ENCODE measurements around the gene FOXO6. TPM values are rescaled to one million over a fixed set of nuclear protein-coding genes. Genes with fewer than 3 reads are reported as not detected.

Gene FOXO6
- total and polyA plus RNA-seq, 8 donors, result 0.63 to 2.8 (median 1.9) TPM

- Histone ChIP-seq H3K27ac (no peak overlapping the region), H3K4me1 (peaks cover under 1 to 9% of the 10 kb centered on the region in 2 donors), H3K9me3 (no peaks in the 10 kb centered on the region), H3K27me3 (no peaks in the 10 kb centered on the region), H3K36me3 (no peaks in the 10 kb centered on the region), H3K4me3 (no peak overlapping the region)
- TF ChIP-seq, protein P1, sequence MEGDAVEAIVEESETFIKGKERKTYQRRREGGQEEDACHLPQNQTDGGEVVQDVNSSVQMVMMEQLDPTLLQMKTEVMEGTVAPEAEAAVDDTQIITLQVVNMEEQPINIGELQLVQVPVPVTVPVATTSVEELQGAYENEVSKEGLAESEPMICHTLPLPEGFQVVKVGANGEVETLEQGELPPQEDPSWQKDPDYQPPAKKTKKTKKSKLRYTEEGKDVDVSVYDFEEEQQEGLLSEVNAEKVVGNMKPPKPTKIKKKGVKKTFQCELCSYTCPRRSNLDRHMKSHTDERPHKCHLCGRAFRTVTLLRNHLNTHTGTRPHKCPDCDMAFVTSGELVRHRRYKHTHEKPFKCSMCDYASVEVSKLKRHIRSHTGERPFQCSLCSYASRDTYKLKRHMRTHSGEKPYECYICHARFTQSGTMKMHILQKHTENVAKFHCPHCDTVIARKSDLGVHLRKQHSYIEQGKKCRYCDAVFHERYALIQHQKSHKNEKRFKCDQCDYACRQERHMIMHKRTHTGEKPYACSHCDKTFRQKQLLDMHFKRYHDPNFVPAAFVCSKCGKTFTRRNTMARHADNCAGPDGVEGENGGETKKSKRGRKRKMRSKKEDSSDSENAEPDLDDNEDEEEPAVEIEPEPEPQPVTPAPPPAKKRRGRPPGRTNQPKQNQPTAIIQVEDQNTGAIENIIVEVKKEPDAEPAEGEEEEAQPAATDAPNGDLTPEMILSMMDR (IDR thresholded peaks at IDR 0.05), result no peak
- ATAC-seq (no peak), DNase-seq (no peak)
- intact Hi-C loops (cut with DNase I), result no loop called here
Observed at GRCh38 chr1:41422306-41422705, 61.1 kb downstream of the FOXO6 start.

DNA sequence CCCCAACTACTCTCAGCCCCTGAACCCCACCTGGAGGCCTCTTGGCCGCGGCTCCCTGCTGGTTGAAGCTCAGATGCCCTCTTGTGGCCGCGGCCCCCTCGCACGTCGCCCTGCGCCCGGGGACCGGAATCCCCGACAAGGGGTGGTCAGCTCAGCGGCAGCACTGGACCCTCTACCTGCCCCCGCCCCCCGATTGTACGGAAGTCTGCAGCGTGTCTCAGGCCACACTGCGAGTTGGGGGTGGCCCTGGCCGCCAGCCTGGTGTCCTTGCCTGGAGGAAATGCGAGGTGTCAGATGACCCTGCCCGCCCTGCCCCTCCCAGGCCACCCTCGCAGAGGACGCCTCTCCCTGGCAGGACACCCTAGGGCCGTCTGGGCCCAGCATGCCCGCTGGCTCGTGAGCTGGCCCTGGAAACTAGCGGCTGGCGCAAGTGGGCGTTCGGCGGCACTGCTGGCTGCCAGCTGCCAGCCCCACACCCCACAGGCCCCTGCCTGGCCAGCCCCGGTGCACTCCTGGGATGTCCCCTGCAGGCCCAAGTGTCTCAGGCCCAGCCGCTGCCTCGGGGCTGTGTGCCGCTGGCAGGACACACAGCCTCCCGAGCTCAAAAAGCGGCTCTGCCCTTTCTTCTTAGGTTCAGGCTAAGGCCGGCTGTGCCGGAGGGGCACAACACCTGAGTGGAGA is 62.4 kb downstream of the FOXO6 start:
- peaks cover 5 to 10% of the 10 kb centered on the region in 2 donors for H3K4me1 ChIP-seq
- intact Hi-C loops (cut with DNase I), result no loop called here
- H3K4me3 ChIP-seq, result no peak overlapping the region
- DNase-seq (no peak), ATAC-seq (peak; percentile 51)
- H3K27me3 ChIP-seq, result no peaks in the 10 kb centered on the region
- no peaks in the 10 kb centered on the region for H3K9me3 ChIP-seq
- H3K27ac ChIP-seq, result no peak overlapping the region
- TF ChIP-seq, protein P1 (IDR thresholded peaks at IDR 0.05), result no peak
- H3K36me3 ChIP-seq, result no peaks in the 10 kb centered on the region

DNA sequence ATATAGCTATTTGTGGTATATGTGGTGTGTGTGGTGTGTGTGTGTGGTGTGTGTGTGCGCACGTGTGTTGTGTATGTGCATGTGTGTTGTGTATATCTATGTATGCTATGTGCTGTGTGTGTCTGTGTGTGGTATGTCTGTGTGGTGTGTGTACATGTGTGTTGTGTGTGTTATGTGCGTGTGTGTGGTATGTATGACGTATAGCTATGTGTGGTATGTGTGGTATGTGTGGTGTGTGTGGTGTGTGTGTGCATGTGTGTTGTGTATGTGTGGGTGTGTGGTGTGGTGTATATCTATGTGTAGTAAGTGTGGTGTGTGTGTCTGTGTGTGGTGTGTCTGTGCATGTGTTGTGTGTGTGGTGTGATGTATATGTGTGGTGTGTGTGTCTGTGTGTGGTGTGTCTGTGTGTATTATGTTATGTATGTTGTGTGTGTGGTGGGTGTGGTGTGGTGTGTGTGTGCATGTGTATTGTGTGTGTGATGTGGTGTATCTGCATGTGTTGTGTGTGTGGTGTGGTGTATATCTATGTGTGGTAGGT is 63.4 kb downstream of the FOXO6 start:
- no peak for ATAC-seq
- TF ChIP-seq, protein P1 (IDR thresholded peaks at IDR 0.05), result no peak
- no peaks in the 10 kb centered on the region for H3K9me3 ChIP-seq
- intact Hi-C loops (cut with DNase I), result no loop called here
- no peak for DNase-seq
- H3K27ac ChIP-seq, result no peak overlapping the region
- H3K4me3 ChIP-seq, result no peak overlapping the region
- H3K36me3 ChIP-seq, result no peaks in the 10 kb centered on the region
- peaks cover 0 to 14% of the 10 kb centered on the region in 2 donors for H3K4me1 ChIP-seq
- H3K27me3 ChIP-seq, result no peaks in the 10 kb centered on the region

GRCh38 chr1:41425369-41425768 is 64.1 kb downstream of the FOXO6 start:
- no peak overlapping the region for H3K27ac ChIP-seq
- TF ChIP-seq, protein P1 (IDR thresholded peaks at IDR 0.05), result no peak
- DNase-seq (no peak), ATAC-seq (no peak)
- H3K4me3 ChIP-seq, result no peak overlapping the region
- H3K27me3 ChIP-seq, result no peaks in the 10 kb centered on the region
- no peaks in the 10 kb centered on the region for H3K36me3 ChIP-seq
- intact Hi-C loops (cut with DNase I), result no loop called here
- no peaks in the 10 kb centered on the region for H3K9me3 ChIP-seq
- H3K4me1 ChIP-seq, result peaks cover 0 to 14% of the 10 kb centered on the region in 2 donors

- H3K4me3 ChIP-seq, result no peak overlapping the region
- TF ChIP-seq, protein P1 (IDR thresholded peaks at IDR 0.05), result no peak
- no peaks in the 10 kb centered on the region for H3K27me3 ChIP-seq
- intact Hi-C loops (cut with DNase I), result no loop called here
- H3K4me1 ChIP-seq, result peaks cover 0 to 14% of the 10 kb centered on the region in 2 donors
- no peak overlapping the region for H3K27ac ChIP-seq
- DNase-seq (no peak), ATAC-seq (no peak)
- no peaks in the 10 kb centered on the region for H3K9me3 ChIP-seq
- no peaks in the 10 kb centered on the region for H3K36me3 ChIP-seq
Observed at GRCh38 chr1:41426201-41426890, 65.1 kb downstream of the FOXO6 start.

All from left lung (tissue), 10 donors.